SK-N-DZ (cell line): ENCODE results near the gene FBRS. TPM values are rescaled to one million over a fixed set of nuclear protein-coding genes. Genes with fewer than 3 reads are reported as not detected.
A peak's percentile ranks its signal among the peaks of the same experiment; 100 is the strongest.
"Not testable (repeated sequence)": the region's sequence is repeated elsewhere in the genome, so short reads cannot be mapped to it uniquely, and the experiment has no call there.

Experiments
- DNase-seq: peaks from one replicate; pipeline ENCODE4 v3.0.0-alpha.2; 2015; ENCODE audit warnings: low spot score
- polyA plus RNA-seq, 2 experiments: library from polyadenylated mRNA; depleted of rRNA; stranded (reverse); fragments of >200 nt; gene quantifications; 2 replicates each; pipeline ENCODE4 v1.2.3, GENCODE V29; 2014

The FBRS gene
- 21.6 and 21.9 TPM in 2 replicates for polyA plus RNA-seq (2014; cell fraction: cytosol; rRNA removed)
- 38.3 and 53.2 TPM in 2 replicates for polyA plus RNA-seq (2014; cell fraction: nucleus; rRNA removed)

GRCh38 chr16:30657866-30658730 lies at the start of gene FBRS:
FBRS (plus strand) TSS chr16:30658431; CDS start chr16:30659519, 1,088 bp downstream.
- DNase-seq: peak; percentile 100

GRCh38 chr16:30609002-30609925 lies 49.0 kb upstream of the FBRS start:
- DNase-seq: peak; percentile 25

- DNase-seq: peak; percentile 99
Measured at GRCh38 chr16:30609926-30610839, 48.0 kb upstream of the FBRS start, which contains the start of gene ZNF689. ZNF689 (minus strand) TSS chr16:30610389; CDS start chr16:30610041, 348 bp downstream.

- DNase-seq: peak; percentile 75
Measured at GRCh38 chr16:30615358-30616091, 42.7 kb upstream of the FBRS start.

GRCh38 chr16:30619202-30619601 lies 39.0 kb upstream of the FBRS start:
- DNase-seq: no peak

GRCh38 chr16:30619638-30620037 lies 38.6 kb upstream of the FBRS start:
- DNase-seq: no peak

GRCh38 chr16:30620169-30620568 lies 38.1 kb upstream of the FBRS start:
- no peak for DNase-seq

GRCh38 chr16:30621765-30622164 lies 36.5 kb upstream of the FBRS start:
- DNase-seq: no peak

- DNase-seq: no peak
Measured at GRCh38 chr16:30622455-30623032, 35.7 kb upstream of the FBRS start.

GRCh38 chr16:30623536-30624283 lies 34.5 kb upstream of the FBRS start:
- DNase-seq: peak; percentile 35

- DNase-seq: no peak
Measured at GRCh38 chr16:30626236-30626635, 32.0 kb upstream of the FBRS start.

- peak; percentile 87 for DNase-seq
Measured at GRCh38 chr16:30628628-30629540, 29.3 kb upstream of the FBRS start.

- not testable (repeated sequence) for DNase-seq
Measured at GRCh38 chr16:30632454-30632853, 25.8 kb upstream of the FBRS start.

GRCh38 chr16:30633526-30633925 lies 24.7 kb upstream of the FBRS start:
- DNase-seq: no peak

- no peak for DNase-seq
Measured at GRCh38 chr16:30636599-30636998, 21.6 kb upstream of the FBRS start.

GRCh38 chr16:30637139-30637538 lies 21.1 kb upstream of the FBRS start:
- not testable (repeated sequence) for DNase-seq

- peak; percentile 74 for DNase-seq
Measured at GRCh38 chr16:30637944-30638343, 20.3 kb upstream of the FBRS start.
